Activated CD8-positive, alpha-beta T cell treated with anti-CD3 and anti-CD28 coated beads for 36 hours (primary cell): ENCODE data around the gene SIGLEC10. TPM values are rescaled to one million over a fixed set of nuclear protein-coding genes. Genes with fewer than 3 reads are reported as not detected.
A peak's percentile ranks its signal among the peaks of the same experiment; 100 is the strongest.

Source experiments
- ATAC-seq: fragments of 200-7000 bp; cut with Tn5 transposase; one replicate; pipeline ENCODE4 v1.10.0; 2021; ENCODE audit warnings: mild to moderate bottlenecking, moderate library complexity
- CTCF ChIA-PET: fragments of 350-600 bp; sonication (Branson Sonifier 250); formaldehyde crosslinking; loops from one replicate; lab custom pipeline; 2021; ENCODE audit warnings: antibody characterized with exemption; lab: Charles Lee
- POLR2A ChIA-PET: fragments of 350-600 bp; sonication (Branson Sonifier 250); formaldehyde crosslinking; loops from one replicate; lab custom pipeline; 2021; ENCODE audit warnings: antibody characterized with exemption; lab: Charles Lee
- DNase-seq: peaks from one replicate; pipeline ENCODE4 v3.0.0-alpha.2; 2020
- H3K27ac Mint-ChIP-seq: one replicate; pipeline ENCODE4 v1.8.0; 2021; ENCODE audit warnings: mild to moderate bottlenecking, mixed read lengths
- H3K27me3 Mint-ChIP-seq: one replicate; pipeline ENCODE4 v1.8.0; 2021; ENCODE audit warnings: mixed read lengths
- H3K36me3 Mint-ChIP-seq: one replicate; pipeline ENCODE4 v1.8.0; 2021; ENCODE audit warnings: low read depth, mixed read lengths
- H3K4me1 Mint-ChIP-seq: one replicate; pipeline ENCODE4 v1.8.0; 2021; ENCODE audit warnings: low read depth, mixed read lengths
- H3K4me3 Mint-ChIP-seq: one replicate; pipeline ENCODE4 v1.8.0; 2021; ENCODE audit warnings: mild to moderate bottlenecking, moderate library complexity, mixed read lengths
- H3K9me3 Mint-ChIP-seq: one replicate; pipeline ENCODE4 v1.8.0; 2021; ENCODE audit warnings: mixed read lengths
- CTCF ChIP-seq: fragments of 200-600 bp; IDR thresholded peaks from one replicate; pipeline ENCODE4 v1.8.0; 2022; ENCODE audit warnings: antibody characterized with exemption, mild to moderate bottlenecking
- intact Hi-C: fragments of 100-400 bp; cut with micrococcal nuclease; formaldehyde crosslinking; loops from one replicate; pipeline ENCODE4 v1.10.0; 2022
- total RNA-seq, 2 experiments: library from RNA; stranded (reverse); gene quantifications; one replicate each; pipeline ENCODE4 v1.2.3, GENCODE V29; 2021

SIGLEC10 gene
- total RNA-seq, 2 experiments from 2014 or later = 0.32 TPM; not detected in 1

GRCh38 chr19:51380379-51380778 is 37.1 kb downstream of the SIGLEC10 start:
- no peak for DNase-seq
- Mint-ChIP-seq H3K9me3 (peaks cover 9% of the 10 kb centered on the region), H3K4me3 (no peak overlapping the region), H3K36me3 (peaks cover 5% of the 10 kb centered on the region), H3K27ac (peak overlapping the region; percentile 56), H3K4me1 (peaks cover 39% of the 10 kb centered on the region), H3K27me3 (no peaks in the 10 kb centered on the region)
- TF ChIP-seq CTCF = no peak
- intact Hi-C loops = no loop called here
- ChIA-PET POLR2A (interaction anchor here (0.9 to 2.2 kb wide), 4 partner anchors 9 to 14 kb away, joined by 3 to 11 read pairs (median 4); no protein-coding TSS in a partner anchor), CTCF (interaction anchor here (1.6 to 2.6 kb wide), 2 partner anchors 11 to 13 kb away, joined by 4 to 8 read pairs; no protein-coding TSS in a partner anchor)
- ATAC-seq = no peak

GRCh38 chr19:51377422-51377821 is 40.0 kb downstream of the SIGLEC10 start:
- DNase-seq (no peak), ATAC-seq (no peak)
- Mint-ChIP-seq H3K4me3 (no peak overlapping the region), H3K36me3 (peaks cover 12% of the 10 kb centered on the region), H3K4me1 (peaks cover 65% of the 10 kb centered on the region), H3K27me3 (no peaks in the 10 kb centered on the region), H3K9me3 (peaks cover 9% of the 10 kb centered on the region), H3K27ac (no peak overlapping the region)
- ChIA-PET CTCF (no interaction called here), POLR2A (interaction anchor here (1.2 kb wide), 1 partner anchor 17 kb away, joined by 3 read pairs; no protein-coding TSS in a partner anchor)
- no peak for TF ChIP-seq CTCF
- intact Hi-C loops = no loop called here

GRCh38 chr19:51375504-51376221 is 41.8 kb downstream of the SIGLEC10 start:
- peak overlapping the region; percentile 72 for H3K4me3 Mint-ChIP-seq
- ChIA-PET POLR2A (interaction anchor here (1.1 kb wide), 1 partner anchor 20 kb away, joined by 3 read pairs; no protein-coding TSS in a partner anchor), CTCF (interaction anchor here (1.4 kb wide), 1 partner anchor 23 kb away, joined by 3 read pairs; no protein-coding TSS in a partner anchor)
- TF ChIP-seq CTCF = no peak
- DNase-seq (peak; percentile 77), ATAC-seq (peak; percentile 12)
- intact Hi-C loops = no loop called here
- H3K27ac Mint-ChIP-seq = peak overlapping the region; percentile 94
- H3K27me3 Mint-ChIP-seq = no peaks in the 10 kb centered on the region
- H3K4me1 Mint-ChIP-seq = peaks cover 65% of the 10 kb centered on the region
- peaks cover 23% of the 10 kb centered on the region for H3K36me3 Mint-ChIP-seq
- peaks cover 3% of the 10 kb centered on the region for H3K9me3 Mint-ChIP-seq

- no peaks in the 10 kb centered on the region for H3K27me3 Mint-ChIP-seq
- peaks cover 37% of the 10 kb centered on the region for H3K36me3 Mint-ChIP-seq
- peaks cover 62% of the 10 kb centered on the region for H3K4me1 Mint-ChIP-seq
- CTCF ChIA-PET = interaction anchor here (0.8 to 2.1 kb wide), 5 partner anchors 8 to 49 kb away, joined by 4 to 6 read pairs (median 5); no protein-coding TSS in a partner anchor
- no peak for TF ChIP-seq CTCF
- H3K4me3 Mint-ChIP-seq = peak within 1 kb of the TSS; percentile 98
- peak within 1 kb of the TSS; percentile 94 for H3K27ac Mint-ChIP-seq
- DNase-seq (peak; percentile 96), ATAC-seq (peak; percentile 83)
- intact Hi-C loops = loop anchor here (2.0 kb wide), 1 partner anchor 68 kb away; no protein-coding TSS in a partner anchor
- peaks cover 3% of the 10 kb centered on the region for H3K9me3 Mint-ChIP-seq
- POLR2A ChIA-PET = interaction anchor here (0.6 to 5.1 kb wide), 14 partner anchors 9 to 75 kb away, joined by 3 to 40 read pairs (median 4); partner anchors contain the start of genes C19orf84 and LIM2
Measured at GRCh38 chr19:51372649-51373504, 44.6 kb downstream of the SIGLEC10 start, which contains the start of gene NKG7. NKG7 (minus strand) TSS chr19:51372654; CDS start chr19:51372535, 119 bp downstream.
